ENCODE results near the gene ITPR1. TPM values are rescaled to one million over a fixed set of nuclear protein-coding genes. Genes with fewer than 3 reads are reported as not detected.
"Not testable (repeated sequence)": the region's sequence is repeated elsewhere in the genome, so short reads cannot be mapped to it uniquely, and the experiment has no call there.

Gene ITPR1
- total RNA-seq, 1 donor from 2014 or later = 25.9 TPM

DNA sequence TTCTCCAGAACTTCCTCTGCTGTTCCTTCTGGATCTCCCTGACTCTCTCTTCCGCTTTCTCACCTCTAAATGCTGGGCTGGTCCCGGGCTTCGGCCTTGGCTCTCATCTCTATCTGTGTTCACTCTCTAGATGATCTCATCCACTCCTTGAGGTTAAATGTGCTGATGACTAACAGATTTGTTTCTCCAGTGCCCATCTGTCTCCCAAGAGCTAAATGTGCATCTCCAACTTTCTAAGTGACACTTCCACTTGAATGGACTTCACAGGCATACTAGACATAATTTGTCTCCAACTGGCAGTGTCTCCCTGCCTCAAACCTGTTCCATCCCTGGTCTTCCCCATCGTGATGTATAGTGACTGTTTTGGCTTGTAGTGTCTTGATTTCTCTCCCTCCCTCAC, 95.3 kb downstream of the ITPR1 start:
- DNase-seq (ENCODE audit: low read depth) = peak; percentile 78

DNA sequence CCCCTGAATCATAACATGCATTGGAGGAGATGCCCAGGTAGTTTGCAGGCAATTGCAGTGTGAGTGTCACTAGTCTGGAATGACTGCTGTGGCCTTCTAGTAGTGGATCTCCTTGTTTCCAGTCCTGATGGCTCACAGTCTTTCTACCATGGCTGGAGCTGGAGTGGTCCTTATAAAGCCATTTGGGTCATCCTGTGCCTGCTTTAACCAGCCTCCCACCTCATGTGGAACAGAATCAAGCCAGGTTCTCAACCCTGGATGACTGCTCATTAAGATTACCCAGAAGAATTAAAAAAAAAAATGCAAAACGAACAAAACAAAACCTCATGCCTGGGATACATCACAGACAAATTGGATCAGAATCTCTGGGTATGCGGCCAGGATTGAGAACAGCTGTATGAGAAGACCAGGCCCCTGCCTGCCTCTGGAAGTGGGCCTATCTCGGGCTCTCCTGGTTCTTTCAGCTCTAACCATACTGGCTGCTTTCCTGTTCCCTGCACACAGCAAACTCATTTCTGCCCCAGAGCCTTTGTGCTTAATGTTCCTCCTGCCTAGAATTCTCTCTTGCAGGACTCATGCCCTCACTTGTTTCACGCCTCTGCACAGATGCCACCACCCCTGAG, 96.4 kb downstream of the ITPR1 start:
- no peak for DNase-seq (ENCODE audit: low read depth)

- DNase-seq (ENCODE audit: low read depth) = not testable (repeated sequence)
These were observed 97.7 kb downstream of the ITPR1 start for GRCh38 chr3:4590849-4591248.

GRCh38 chr3:4591669-4592068, 98.5 kb downstream of the ITPR1 start:
- no peak for DNase-seq (ENCODE audit: low read depth)

- no peak for DNase-seq (ENCODE audit: low read depth)
These were observed 99.9 kb downstream of the ITPR1 start for GRCh38 chr3:4593014-4593413.

GRCh38 chr3:4595710-4596113, 102.6 kb downstream of the ITPR1 start:
- no peak for DNase-seq (ENCODE audit: low read depth)

- DNase-seq (ENCODE audit: low read depth) = no peak
These were observed 103.5 kb downstream of the ITPR1 start for GRCh38 chr3:4596612-4597011.

GRCh38 chr3:4597208-4597985, 104.2 kb downstream of the ITPR1 start:
- DNase-seq (ENCODE audit: low read depth) = no peak

- DNase-seq (ENCODE audit: low read depth) = not testable (repeated sequence)
These were observed 105.1 kb downstream of the ITPR1 start for GRCh38 chr3:4598232-4598631.

DNA sequence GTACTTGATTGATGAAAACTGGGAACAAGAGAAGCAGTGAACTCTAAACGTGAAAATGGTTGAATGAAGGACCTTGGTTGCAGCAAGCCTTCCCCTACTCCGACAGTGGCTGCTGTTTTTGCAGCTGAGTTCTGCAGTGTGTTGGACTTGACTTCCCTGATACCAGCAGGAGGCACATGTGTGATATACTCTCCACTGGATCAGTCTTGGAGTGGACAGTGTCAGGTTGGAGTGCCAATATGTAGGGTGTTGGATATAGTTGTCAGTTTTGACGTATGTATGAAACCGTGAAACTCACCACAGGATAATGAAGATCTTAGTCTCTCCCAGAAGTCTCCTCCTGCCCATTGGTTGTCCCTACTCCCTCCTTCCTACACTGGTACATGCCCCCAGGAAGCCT, 106.5 kb downstream of the ITPR1 start:
- no peak for DNase-seq (ENCODE audit: low read depth)

DNA sequence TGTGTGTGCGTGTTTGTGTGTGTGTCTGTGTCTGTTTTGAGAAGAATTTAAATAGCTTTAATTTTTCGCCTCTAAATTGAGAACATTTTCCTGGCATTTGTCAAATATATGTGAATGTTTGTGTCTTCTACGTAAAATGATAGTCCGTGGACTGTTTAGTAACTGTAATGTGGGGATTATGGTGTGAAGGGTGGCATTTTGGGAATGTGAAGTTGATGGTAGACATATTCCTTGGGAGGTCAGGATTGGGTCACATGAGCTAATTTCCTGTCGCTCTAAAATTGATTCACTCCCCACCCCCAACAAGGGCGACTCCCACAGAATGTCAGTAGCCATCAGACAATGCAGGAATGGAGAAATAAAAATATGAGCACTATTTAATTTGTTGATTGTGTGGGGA, 107.3 kb downstream of the ITPR1 start:
- DNase-seq (ENCODE audit: low read depth) = no peak

GRCh38 chr3:4601892-4602291, 108.7 kb downstream of the ITPR1 start:
- DNase-seq (ENCODE audit: low read depth) = no peak

DNA sequence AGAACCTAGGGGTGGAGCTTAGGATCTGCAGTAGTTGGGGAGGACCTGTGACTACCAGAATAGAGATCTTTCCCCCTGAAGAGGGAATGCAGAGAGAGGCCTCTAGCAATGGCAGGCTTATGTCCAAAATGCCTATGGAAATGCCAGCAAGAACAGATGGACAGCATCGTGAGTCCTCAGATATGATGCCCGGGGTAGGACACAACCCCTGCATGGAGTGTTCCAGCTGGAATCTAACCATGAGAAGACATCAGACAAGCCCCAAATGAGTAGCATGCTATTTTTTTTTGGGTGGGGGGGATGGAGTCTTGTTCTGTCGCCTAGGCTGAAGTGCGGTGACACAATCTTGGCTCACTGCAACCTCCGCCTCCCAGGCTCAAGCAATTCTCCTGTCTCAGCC, 111.5 kb downstream of the ITPR1 start:
- DNase-seq (ENCODE audit: low read depth) = no peak

DNA sequence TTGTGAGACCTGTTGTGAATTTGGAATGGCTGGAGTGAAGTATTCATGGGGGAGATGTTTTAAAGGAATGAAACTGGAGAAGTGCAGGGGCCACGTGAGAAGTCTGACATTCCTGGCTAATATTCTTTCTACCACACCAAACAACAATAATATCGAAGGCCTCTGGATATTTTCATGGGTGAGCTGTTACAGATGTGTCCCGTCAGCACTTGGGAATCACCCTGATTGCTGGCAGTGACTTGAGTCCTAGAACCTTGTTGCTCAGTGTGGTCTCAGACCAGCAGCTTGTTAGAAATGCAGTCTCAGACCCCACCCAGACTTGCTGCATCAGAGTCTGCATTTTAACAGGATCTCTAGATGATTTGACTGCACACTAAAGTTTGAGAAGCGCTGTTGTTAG, 113.8 kb downstream of the ITPR1 start:
- no peak for DNase-seq (ENCODE audit: low read depth)

GRCh38 chr3:4613366-4613765, 120.2 kb downstream of the ITPR1 start:
- DNase-seq (ENCODE audit: low read depth) = no peak

DNA sequence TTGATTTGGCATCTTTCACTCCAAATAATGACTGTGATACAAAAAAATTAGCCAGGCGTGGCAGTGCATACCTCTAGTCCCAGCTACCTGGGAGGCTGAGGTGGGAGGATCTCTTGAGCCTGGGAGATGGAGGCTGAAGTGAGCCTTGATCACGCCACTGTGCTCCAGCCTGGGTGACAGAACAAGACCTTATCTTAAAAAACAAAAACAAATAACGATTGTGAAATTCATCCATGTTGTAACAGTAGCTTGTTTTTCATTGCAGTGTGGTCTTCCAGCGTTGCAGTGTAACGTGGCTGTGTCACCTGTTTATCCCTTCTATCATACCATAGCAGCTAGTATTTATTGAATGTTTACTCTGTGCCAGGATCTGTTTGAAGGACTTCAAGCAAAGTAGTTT, 120.9 kb downstream of the ITPR1 start:
- no peak for DNase-seq (ENCODE audit: low read depth)

DNA sequence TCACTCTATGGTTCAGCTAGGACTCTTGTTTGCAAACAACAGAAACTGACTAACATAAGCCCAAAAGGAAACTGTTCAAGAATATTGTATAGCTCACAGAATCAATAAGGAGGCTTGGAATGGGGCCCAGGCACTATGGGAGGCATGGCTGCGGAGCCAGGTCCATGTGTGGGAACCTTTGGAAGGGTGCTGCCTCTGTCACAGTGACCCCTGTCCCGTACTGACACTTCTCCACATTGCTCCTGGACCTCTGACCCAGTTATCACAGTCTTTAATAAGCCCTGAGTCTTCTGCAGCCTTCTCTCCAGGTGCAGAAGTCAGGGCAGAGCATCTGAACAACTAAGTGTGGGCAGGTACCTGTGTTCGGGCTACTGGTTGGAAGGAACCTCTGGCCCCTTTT, 121.8 kb downstream of the ITPR1 start:
- DNase-seq (ENCODE audit: low read depth) = no peak

DNA sequence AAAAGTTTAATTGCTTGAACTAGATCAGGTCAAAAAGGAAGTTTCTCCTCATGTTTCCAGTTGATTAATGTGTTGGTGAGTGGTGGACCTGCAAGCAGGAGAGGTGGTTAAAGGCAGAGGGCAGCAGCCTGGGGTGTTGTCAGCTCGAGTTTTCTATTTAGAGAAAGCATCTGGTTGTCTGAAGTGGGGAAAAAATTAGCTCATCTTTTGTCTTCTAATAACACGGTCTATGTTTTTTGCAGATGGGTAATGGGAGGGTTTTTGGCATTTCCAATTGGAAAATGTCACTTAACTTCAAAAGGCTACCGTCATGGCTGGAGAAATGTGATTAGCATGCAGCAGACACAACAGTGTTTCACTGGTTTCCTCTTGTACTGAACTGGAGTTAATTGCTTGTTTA, 122.6 kb downstream of the ITPR1 start:
- DNase-seq (ENCODE audit: low read depth) = peak; percentile 24

GRCh38 chr3:4623421-4623999, 130.4 kb downstream of the ITPR1 start:
- DNase-seq (ENCODE audit: low read depth) = no peak

DNA sequence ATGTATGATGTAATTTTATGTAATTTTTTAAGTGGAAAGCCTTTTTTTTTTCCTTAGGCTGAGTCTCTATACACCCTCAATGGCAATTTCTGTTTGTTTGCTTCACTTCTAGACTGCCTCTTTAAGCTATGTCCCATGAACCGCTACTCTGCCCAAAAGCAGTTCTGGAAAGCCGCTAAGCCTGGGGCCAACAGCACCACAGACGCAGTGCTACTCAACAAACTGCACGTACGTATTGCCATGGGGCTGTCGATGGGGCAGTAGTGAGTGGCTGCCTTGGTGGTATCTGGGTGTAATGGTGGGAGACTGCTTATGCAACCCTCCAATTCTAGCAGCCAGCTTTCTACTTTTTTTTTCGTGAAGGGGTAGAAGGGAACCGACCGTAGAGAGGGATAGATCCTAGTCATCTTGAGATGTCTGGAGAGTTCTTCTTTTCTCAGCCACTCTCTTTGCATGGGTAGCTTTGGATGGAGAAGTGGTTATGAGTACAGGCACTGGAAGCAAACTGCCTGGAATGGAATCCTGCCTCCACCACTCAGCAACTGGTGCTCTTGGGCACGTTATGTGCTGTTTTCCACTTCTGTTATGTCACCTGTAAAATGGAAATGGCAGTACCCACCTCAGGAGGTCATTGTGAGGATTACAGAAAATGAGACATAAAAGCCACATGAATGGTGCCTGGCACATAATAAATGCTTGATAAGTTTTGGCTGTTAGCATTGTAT, 134.7 kb downstream of the ITPR1 start:
- no peak for DNase-seq (ENCODE audit: low read depth)

- no peak for DNase-seq (ENCODE audit: low read depth)
These were observed 136.2 kb downstream of the ITPR1 start for GRCh38 chr3:4629095-4630007.

All from myocyte (in vitro differentiated cells).